CD4-positive, alpha-beta T cell treated with Interleukin-15 for 1 hour (primary cell): Measurements from ENCODE around the gene CCL13.

Source experiments
- DNase-seq: peaks from one replicate; pipeline ENCODE4 v3.0.0-alpha.2; 2020

CCL13 gene

GRCh38 chr17:34386697-34387550 is 30.6 kb downstream of the CCL13 start:
- DNase-seq = no peak

- no peak for DNase-seq
These were observed 31.3 kb downstream of the CCL13 start for GRCh38 chr17:34387566-34387965.

GRCh38 chr17:34389126-34389750 is 33.0 kb downstream of the CCL13 start:
- no peak for DNase-seq

- no peak for DNase-seq
These were observed 34.4 kb downstream of the CCL13 start for GRCh38 chr17:34390649-34391048.

- DNase-seq = no peak
These were observed 35.0 kb downstream of the CCL13 start for GRCh38 chr17:34391241-34391640.

- no peak for DNase-seq
These were observed 37.1 kb downstream of the CCL13 start for GRCh38 chr17:34393401-34393800.

GRCh38 chr17:34397265-34397664 is 41.0 kb downstream of the CCL13 start:
- DNase-seq = no peak

- DNase-seq = no peak
These were observed 42.7 kb downstream of the CCL13 start for GRCh38 chr17:34398990-34399389.

- DNase-seq = no peak
These were observed 43.4 kb downstream of the CCL13 start for GRCh38 chr17:34399725-34400124.

- no peak for DNase-seq
These were observed 44.1 kb downstream of the CCL13 start for GRCh38 chr17:34400301-34400931.

GRCh38 chr17:34401165-34401564 is 44.9 kb downstream of the CCL13 start:
- no peak for DNase-seq

GRCh38 chr17:34403006-34403405 is 46.7 kb downstream of the CCL13 start:
- DNase-seq = no peak

- no peak for DNase-seq
These were observed 49.9 kb downstream of the CCL13 start for GRCh38 chr17:34406226-34406625.
